ES-I3 (cell line): Measurements from ENCODE around the gene CACFD1.

Source experiments
- H3K36me3 ChIP-seq: 2 replicates; pipeline ENCODE4 v1.6.1; 2013; ENCODE audit warnings: mild to moderate bottlenecking, low read length, control low read depth, moderate library complexity; ENCODE audit not compliant: insufficient read depth
- H3K4me1 ChIP-seq: 2 replicates; pipeline ENCODE4 v1.6.1; 2013; ENCODE audit warnings: mild to moderate bottlenecking, control low read depth, low read length; ENCODE audit not compliant: insufficient read depth
- H3K9ac ChIP-seq: 2 replicates; pipeline ENCODE4 v1.6.1; 2013; ENCODE audit warnings: low read depth, mild to moderate bottlenecking, low read length, moderate library complexity
- H3K9me3 ChIP-seq: 2 replicates; pipeline ENCODE4 v1.6.1; 2013; ENCODE audit warnings: mild to moderate bottlenecking, low read length, moderate library complexity; ENCODE audit not compliant: control insufficient read depth, insufficient read depth

Gene CACFD1

DNA sequence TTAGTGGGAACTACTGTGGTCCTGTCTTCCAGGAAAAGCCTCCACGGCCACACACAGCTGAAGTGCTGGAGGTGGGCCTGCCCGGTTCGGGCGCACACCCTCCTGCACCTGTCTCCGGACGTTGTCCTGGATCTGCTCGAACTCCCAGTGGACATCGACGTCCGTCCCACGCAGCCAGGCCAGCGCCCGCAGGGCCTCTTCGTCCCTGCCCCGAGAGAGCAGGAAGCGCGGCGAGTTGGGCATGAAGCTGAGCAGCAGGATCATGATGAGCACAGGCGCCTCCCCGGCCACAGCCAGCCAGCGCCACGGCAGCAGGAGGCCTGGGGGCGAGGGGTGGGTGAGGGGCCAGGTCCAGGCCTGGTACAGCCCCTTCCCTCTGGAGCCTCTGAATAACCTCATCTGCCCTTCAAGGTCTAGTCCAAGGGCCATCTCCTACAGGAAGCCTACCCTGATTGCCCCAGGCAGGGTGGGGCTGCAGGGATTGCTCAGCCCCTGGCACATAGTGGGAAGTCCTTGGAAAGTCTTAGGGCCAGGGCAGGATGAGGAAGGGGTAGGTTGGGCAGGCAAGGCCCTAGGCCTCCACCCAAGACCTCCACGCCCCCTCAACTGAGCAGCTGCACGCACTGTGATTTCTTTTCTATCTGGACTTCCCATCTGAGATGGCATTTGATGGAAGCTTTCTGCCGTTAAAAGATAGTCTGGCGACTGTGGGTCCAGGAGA, 15.7 kb downstream of the CACFD1 start:
- H3K9ac ChIP-seq = no peak overlapping the region
- H3K9me3 ChIP-seq = no peaks in the 10 kb centered on the region
- H3K4me1 ChIP-seq = 0 out of 2 replicates have a peak, but pooled peaks cover 4% of the 10 kb centered on the region
- H3K36me3 ChIP-seq = no peaks in the 10 kb centered on the region

- H3K4me1 ChIP-seq = 0 out of 2 replicates have a peak, but pooled peaks cover 4% of the 10 kb centered on the region
- no peaks in the 10 kb centered on the region for H3K36me3 ChIP-seq
- H3K9me3 ChIP-seq = no peaks in the 10 kb centered on the region
- H3K9ac ChIP-seq = no peak overlapping the region
These were observed 16.5 kb downstream of the CACFD1 start for GRCh38 chr9:133476036-133476931.

GRCh38 chr9:133476941-133477340, 17.2 kb downstream of the CACFD1 start:
- Histone ChIP-seq H3K9ac (no peak overlapping the region), H3K36me3 (no peaks in the 10 kb centered on the region), H3K9me3 (no peaks in the 10 kb centered on the region), H3K4me1 (0 out of 2 replicates have a peak, but pooled peaks cover 4% of the 10 kb centered on the region)

GRCh38 chr9:133477461-133477860, 17.7 kb downstream of the CACFD1 start:
- H3K9me3 ChIP-seq = no peaks in the 10 kb centered on the region
- no peaks in the 10 kb centered on the region for H3K36me3 ChIP-seq
- H3K4me1 ChIP-seq = 0 out of 2 replicates have a peak, but pooled peaks cover 4% of the 10 kb centered on the region
- no peak overlapping the region; the same call in 1 of the 2 replicates for H3K9ac ChIP-seq

GRCh38 chr9:133477992-133478850, 18.4 kb downstream of the CACFD1 start:
- H3K4me1 ChIP-seq = 0 out of 2 replicates have a peak, but pooled peaks cover 4% of the 10 kb centered on the region
- H3K9ac ChIP-seq = peak overlapping the region; percentile 77
- H3K36me3 ChIP-seq = no peaks in the 10 kb centered on the region
- H3K9me3 ChIP-seq = no peaks in the 10 kb centered on the region

GRCh38 chr9:133478851-133479711, 19.3 kb downstream of the CACFD1 start, which contains the start of gene SLC2A6:
Gene SLC2A6 (minus strand): TSS chr9:133479099. CDS start chr9:133479059, 40 bp downstream.
- peak within 1 kb of the TSS; percentile 77 for H3K9ac ChIP-seq
- 0 out of 2 replicates have a peak, but pooled peaks cover 4% of the 10 kb centered on the region for H3K4me1 ChIP-seq
- no peaks in the 10 kb centered on the region for H3K9me3 ChIP-seq
- H3K36me3 ChIP-seq = no peaks in the 10 kb centered on the region

DNA sequence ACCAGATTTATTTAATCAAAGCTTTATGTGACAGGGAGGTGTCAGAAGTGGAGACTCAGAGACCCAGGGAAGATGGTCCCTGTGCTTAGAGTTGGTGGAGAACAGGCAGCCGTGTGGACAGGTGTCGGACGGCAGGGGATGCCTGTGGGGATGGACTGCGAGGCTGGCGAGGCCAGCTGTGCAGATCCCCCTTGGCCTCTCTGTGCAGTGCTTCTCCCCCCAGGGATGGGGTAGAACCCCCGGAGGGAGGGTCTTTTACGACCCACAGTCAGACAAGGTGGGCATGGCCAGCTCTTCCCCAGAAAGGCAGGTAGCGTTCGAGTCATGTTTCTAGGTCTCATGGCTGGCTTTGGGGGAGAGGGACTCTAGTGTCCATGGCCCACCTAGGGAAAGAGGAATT, 23.8 kb downstream of the CACFD1 start:
- Histone ChIP-seq H3K9me3 (no peaks in the 10 kb centered on the region), H3K36me3 (no peaks in the 10 kb centered on the region), H3K4me1 (no peaks in the 10 kb centered on the region), H3K9ac (no peak overlapping the region)

DNA sequence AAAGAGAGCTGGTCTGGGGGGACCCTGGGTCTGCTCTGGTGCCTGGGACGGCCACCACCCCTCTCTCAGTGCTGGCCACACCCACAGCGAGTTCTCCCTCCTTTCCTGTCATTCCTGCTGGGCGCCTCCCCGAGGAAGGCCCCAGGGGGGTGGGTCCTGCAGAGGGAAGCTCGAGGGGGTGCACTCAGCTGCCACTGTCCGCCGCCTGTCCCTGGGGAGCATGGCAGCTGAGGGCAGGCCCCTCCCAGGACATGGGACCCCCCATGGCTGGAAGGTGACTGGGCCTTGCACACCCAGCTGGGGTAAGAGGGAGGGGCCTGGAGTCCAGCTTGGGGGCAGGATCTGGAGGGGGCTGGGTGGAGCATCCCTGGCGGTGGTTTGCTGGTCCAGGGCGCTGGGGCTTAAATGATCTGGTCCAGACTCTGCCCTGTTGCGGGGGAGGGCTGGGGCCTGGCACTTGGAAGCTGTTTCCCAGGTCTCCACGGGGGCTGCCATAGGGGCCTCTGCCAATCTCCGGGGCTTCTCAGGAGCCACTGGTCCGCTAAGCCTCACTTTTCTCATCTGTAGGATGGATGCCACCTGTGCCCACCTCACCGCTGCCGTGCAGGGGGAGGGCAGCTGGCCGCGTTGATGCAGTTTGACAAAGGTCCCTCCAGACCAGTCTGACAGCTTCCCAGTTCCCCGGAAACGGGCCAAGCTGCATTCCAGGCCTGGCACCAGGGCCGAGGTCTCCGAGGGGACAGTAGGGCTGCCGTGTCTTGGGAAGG, 25.1 kb downstream of the CACFD1 start:
- H3K9ac ChIP-seq = no peak overlapping the region
- no peaks in the 10 kb centered on the region for H3K36me3 ChIP-seq
- H3K4me1 ChIP-seq = no peaks in the 10 kb centered on the region
- H3K9me3 ChIP-seq = no peaks in the 10 kb centered on the region

GRCh38 chr9:133485531-133486260, 25.9 kb downstream of the CACFD1 start:
- Histone ChIP-seq H3K4me1 (no peaks in the 10 kb centered on the region), H3K9me3 (no peaks in the 10 kb centered on the region), H3K9ac (no peak overlapping the region), H3K36me3 (no peaks in the 10 kb centered on the region)

DNA sequence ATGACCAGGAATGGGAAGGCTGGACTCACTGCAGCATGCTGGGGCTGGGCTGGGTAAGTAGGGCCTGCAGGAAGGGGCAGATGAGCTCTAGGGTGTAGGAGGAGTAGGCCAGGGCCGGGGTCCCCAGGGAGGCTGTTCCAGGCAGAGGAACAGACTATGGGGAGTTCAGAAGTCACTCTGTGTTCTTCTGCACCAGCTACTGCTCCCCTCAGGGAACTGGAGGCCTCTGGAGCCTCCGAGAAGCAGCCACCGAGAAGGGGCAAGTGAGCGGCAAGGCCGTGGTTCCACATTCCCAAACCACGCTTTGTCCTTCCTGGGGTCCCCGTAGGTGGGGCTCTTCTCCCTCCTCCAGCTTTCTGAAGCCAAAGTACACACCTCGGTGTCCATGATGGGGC, 27.6 kb downstream of the CACFD1 start:
- Histone ChIP-seq H3K9me3 (no peaks in the 10 kb centered on the region), H3K9ac (no peak overlapping the region), H3K36me3 (no peaks in the 10 kb centered on the region), H3K4me1 (no peaks in the 10 kb centered on the region)

- no peaks in the 10 kb centered on the region for H3K36me3 ChIP-seq
- no peaks in the 10 kb centered on the region for H3K4me1 ChIP-seq
- H3K9ac ChIP-seq = no peak overlapping the region
- no peaks in the 10 kb centered on the region for H3K9me3 ChIP-seq
These were observed 29.0 kb downstream of the CACFD1 start for GRCh38 chr9:133488686-133489252.
